Body of pancreas (tissue), 4 donors: Measurements from ENCODE around the gene HIVEP2. TPM values are rescaled to one million over a fixed set of nuclear protein-coding genes. Genes with fewer than 3 reads are reported as not detected.
A peak's percentile ranks its signal among the peaks of the same experiment; 100 is the strongest.

ENCODE experiments used
- ATAC-seq: fragments of 150-250 bp; one replicate; pipeline ENCODE4 v1.9.1; 2016
- DNase-seq, 4 donors: peaks; one replicate each; pipeline ENCODE4 v3.0.0-alpha.2; 2019
- H3K27ac ChIP-seq, 4 donors: fragments of 200-600 bp; sonication (generic); 1 replicate in 3 of 4; 2 replicates in 1 of 4; pipeline versions ENCODE4 v1.5.1 to v1.6.1; 2016 to 2019; ENCODE audit warnings: mild to moderate bottlenecking in 1 of 4, mixed read lengths in 1 of 4, moderate library complexity in 1 of 4
- H3K27me3 ChIP-seq, 2 donors: fragments of 200-600 bp; sonication (generic); one replicate each; pipeline ENCODE4 v1.6.0; 2016; ENCODE audit warnings: mild to moderate bottlenecking in 1 of 2
- H3K36me3 ChIP-seq, 2 donors: fragments of 200-600 bp; sonication (generic); replicated peaks in 1 of 2; 2 replicates each; pipeline ENCODE4 v1.5.1; 2016; ENCODE audit warnings: low read depth in 2 of 2; ENCODE audit not compliant: insufficient read depth in 1 of 2
- H3K4me1 ChIP-seq: fragments of 200-600 bp; sonication (generic); one replicate; pipeline ENCODE4 v1.6.0; 2016
- H3K4me3 ChIP-seq, 2 donors: fragments of 200-600 bp; sonication (generic); 1 replicate in 1 of 2; 2 replicates in 1 of 2; pipeline ENCODE4 v1.5.1; 2016 to 2019
- H3K9me3 ChIP-seq, 3 donors: fragments of 200-600 bp; sonication (generic); 1 replicate in 2 of 3; 2 replicates in 1 of 3; pipeline ENCODE4 v1.5.1; 2016
- CTCF ChIP-seq, 7 experiments: fragments of 450-650 bp in 4 of 7; fragments of 200-600 bp in 3 of 7; sonication (generic) in 3 of 7; IDR thresholded peaks; one replicate each; pipeline ENCODE4 v1.5.1; 2016 to 2019; ENCODE audit warnings: antibody characterized with exemption in 7 of 7
- POLR2A ChIP-seq, 3 donors: fragments of 450-650 bp; IDR thresholded peaks; one replicate each; pipeline ENCODE4 v1.6.1; 2016; ENCODE audit warnings: antibody characterized with exemption in 3 of 3, mild to moderate bottlenecking in 2 of 3
- WGBS, 2 donors: methylation state at CpG; one replicate each; pipeline ENCODE4 v1.1.5; 2017; 5-methylcytosine and 5-hydroxymethylcytosine counted together
- intact Hi-C: fragments of 100-400 bp; cut with DNase I; formaldehyde crosslinking; loops from one replicate; pipeline ENCODE4 v1.15.1; 2023
- total RNA-seq, 2 donors: library from RNA; depleted of rRNA; stranded (reverse); fragments of >200 nt; gene quantifications; one replicate each; pipeline ENCODE4 v1.1.0, GENCODE V29; 2016

The HIVEP2 gene
- total RNA-seq, 2 donors from 2014 or later = 11.2 to 16.5 TPM

- H3K4me1 ChIP-seq = no peaks in the 10 kb centered on the region
- no peaks in the 10 kb centered on the region for H3K9me3 ChIP-seq
- ATAC-seq = no peak
- 85 to 100% methylated on average over 1 of the region's 1 CpG for WGBS, 2 donors
- H3K4me3 ChIP-seq = no peak overlapping the region
- DNase-seq = no peak
- intact Hi-C loops = no loop called here
- no peak overlapping the region for H3K27ac ChIP-seq
- no peak for TF ChIP-seq CTCF (IDR thresholded peaks at IDR 0.05)
- no peak for TF ChIP-seq POLR2A (IDR thresholded peaks at IDR 0.05)
- H3K27me3 ChIP-seq = no peaks in the 10 kb centered on the region
- H3K36me3 ChIP-seq = no peaks in the 10 kb centered on the region
These were observed 139.9 kb downstream of the HIVEP2 start for GRCh38 chr6:142805042-142805441.

- DNase-seq (no peak), ATAC-seq (no peak)
- Histone ChIP-seq H3K4me1 (no peaks in the 10 kb centered on the region), H3K27ac (no peak overlapping the region), H3K36me3 (no peaks in the 10 kb centered on the region), H3K27me3 (no peaks in the 10 kb centered on the region), H3K4me3 (no peak overlapping the region), H3K9me3 (no peaks in the 10 kb centered on the region)
- intact Hi-C loops = no loop called here
- no peak for TF ChIP-seq CTCF (IDR thresholded peaks at IDR 0.05)
- TF ChIP-seq POLR2A (IDR thresholded peaks at IDR 0.05) = no peak
These were observed 140.5 kb downstream of the HIVEP2 start for GRCh38 chr6:142804490-142804889.

- no peak for TF ChIP-seq CTCF (IDR thresholded peaks at IDR 0.05)
- no peak for TF ChIP-seq POLR2A (IDR thresholded peaks at IDR 0.05)
- Histone ChIP-seq H3K4me3 (no peak overlapping the region), H3K27ac (no peak overlapping the region), H3K27me3 (no peaks in the 10 kb centered on the region), H3K9me3 (no peaks in the 10 kb centered on the region), H3K36me3 (no peaks in the 10 kb centered on the region), H3K4me1 (no peaks in the 10 kb centered on the region)
- intact Hi-C loops = no loop called here
- DNase-seq = no peak
- ATAC-seq = no peak
- WGBS, 2 donors = 80 to 93% methylated on average over 2 of the region's 2 CpGs
These were observed 141.4 kb downstream of the HIVEP2 start for GRCh38 chr6:142803495-142804058.

- no peak for TF ChIP-seq CTCF (IDR thresholded peaks at IDR 0.05)
- Histone ChIP-seq H3K27ac (no peak overlapping the region), H3K9me3 (no peaks in the 10 kb centered on the region), H3K4me1 (no peaks in the 10 kb centered on the region), H3K36me3 (no peaks in the 10 kb centered on the region), H3K27me3 (no peaks in the 10 kb centered on the region), H3K4me3 (no peak overlapping the region)
- intact Hi-C loops = no loop called here
- ATAC-seq (no peak), DNase-seq (no peak)
These were observed 141.9 kb downstream of the HIVEP2 start for GRCh38 chr6:142803032-142803431.

- WGBS, 2 donors = 53 to 63% methylated on average over 1 of the region's 1 CpG
- Histone ChIP-seq H3K27ac (no peak overlapping the region), H3K36me3 (no peaks in the 10 kb centered on the region), H3K4me1 (no peaks in the 10 kb centered on the region), H3K4me3 (no peak overlapping the region), H3K9me3 (no peaks in the 10 kb centered on the region), H3K27me3 (no peaks in the 10 kb centered on the region)
- no peak for TF ChIP-seq POLR2A (IDR thresholded peaks at IDR 0.05)
- ATAC-seq = peak; percentile 60
- intact Hi-C loops = no loop called here
- peak in 1 of 4 donors; percentile 22 for DNase-seq
These were observed 142.9 kb downstream of the HIVEP2 start for GRCh38 chr6:142802124-142802523.
